Measurements from ENCODE around the gene GPR150.

The GPR150 gene

GRCh38 chr5:95649842-95650620, 30.1 kb downstream of the GPR150 start:
- no peak for DNase-seq (ENCODE audit: low read depth)

DNA sequence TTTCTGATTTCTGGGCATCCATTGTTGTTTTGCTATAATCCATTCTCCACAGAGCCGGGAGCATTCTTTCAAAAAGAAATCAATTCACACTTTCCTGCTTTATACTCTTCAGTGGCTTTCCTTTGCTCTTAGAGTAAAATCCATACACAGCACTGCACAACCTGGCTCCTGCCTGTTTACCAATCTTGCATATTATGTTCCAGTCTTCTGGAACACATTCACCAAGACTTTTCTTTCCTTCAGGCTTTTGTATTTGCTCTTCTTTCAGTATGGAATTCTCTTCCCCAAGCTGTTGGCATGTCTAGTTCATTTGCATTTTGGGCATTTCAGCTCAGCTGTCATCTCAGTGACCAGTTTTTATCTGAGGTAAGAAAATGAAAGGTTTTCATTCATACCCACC, 33.0 kb downstream of the GPR150 start:
- DNase-seq (ENCODE audit: low read depth): no peak

DNA sequence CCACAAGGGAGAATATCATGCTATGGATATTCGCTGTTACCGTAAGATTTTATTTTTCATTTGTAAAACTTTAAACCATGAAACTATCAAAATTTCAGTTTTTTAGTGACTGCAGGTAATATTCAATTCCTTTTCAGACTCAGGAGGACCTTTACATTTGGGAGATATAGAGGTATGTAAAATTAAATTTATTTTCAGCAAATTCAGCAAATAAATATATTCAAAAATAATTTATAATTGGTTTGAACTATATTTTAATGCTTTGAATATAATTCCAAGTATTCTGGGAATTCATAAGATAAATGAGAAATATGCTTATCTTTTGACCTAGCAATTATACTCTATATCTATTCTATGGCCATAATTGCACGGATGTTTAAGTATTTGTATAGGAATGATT, 34.3 kb downstream of the GPR150 start:
- DNase-seq (ENCODE audit: low read depth): no peak

GRCh38 chr5:95655575-95655974, 35.7 kb downstream of the GPR150 start:
- DNase-seq (ENCODE audit: low read depth): no peak

DNA sequence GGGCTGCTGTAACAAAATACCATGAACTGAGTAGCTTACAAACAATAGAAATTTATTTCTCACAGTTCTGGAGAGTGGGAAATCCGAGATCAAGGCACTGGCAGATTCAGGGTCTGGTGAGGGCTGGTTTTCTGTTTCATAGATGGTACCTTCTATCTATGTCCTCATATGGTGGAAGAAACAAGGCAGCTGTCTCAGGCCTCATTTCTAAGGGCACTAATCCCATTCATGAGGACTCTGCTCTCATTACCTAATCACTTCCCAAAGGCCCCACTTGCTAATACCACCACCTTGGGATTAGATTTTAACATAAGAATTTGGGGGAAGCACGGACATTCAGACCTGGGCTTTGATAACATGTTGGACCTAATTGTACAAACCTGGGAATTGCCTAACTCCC, 40.2 kb downstream of the GPR150 start:
- DNase-seq (ENCODE audit: low read depth): no peak

- no peak for DNase-seq (ENCODE audit: low read depth)
Measured at GRCh38 chr5:95662946-95663345, 43.1 kb downstream of the GPR150 start.

DNA sequence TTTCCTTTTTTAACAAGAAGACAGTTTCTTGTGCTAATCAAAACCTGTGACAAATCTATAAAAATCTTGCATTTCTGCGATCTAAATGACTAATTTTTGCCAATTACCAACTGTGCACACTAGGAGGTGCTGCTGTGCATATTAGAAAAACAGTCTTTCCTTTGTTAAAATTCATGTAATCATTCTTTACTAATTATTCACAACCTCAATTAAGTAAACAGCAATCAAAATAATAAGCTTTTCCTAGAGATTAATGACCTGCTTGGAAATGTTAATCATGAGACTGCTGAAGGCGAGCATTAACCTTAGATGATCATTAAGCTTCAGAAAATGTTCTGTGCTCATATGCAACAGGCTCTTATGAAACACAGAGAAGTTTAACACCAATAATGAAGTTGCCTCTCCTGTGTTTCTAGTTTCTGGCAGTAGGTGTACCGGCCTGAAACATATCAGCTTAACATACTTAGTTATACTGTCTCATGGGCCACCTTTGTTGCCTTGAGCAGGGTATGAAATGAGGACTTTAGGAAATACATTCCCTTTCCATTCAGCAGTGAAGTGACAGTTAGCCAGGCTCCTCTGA, 44.4 kb downstream of the GPR150 start:
- DNase-seq (ENCODE audit: low read depth): no peak

DNA sequence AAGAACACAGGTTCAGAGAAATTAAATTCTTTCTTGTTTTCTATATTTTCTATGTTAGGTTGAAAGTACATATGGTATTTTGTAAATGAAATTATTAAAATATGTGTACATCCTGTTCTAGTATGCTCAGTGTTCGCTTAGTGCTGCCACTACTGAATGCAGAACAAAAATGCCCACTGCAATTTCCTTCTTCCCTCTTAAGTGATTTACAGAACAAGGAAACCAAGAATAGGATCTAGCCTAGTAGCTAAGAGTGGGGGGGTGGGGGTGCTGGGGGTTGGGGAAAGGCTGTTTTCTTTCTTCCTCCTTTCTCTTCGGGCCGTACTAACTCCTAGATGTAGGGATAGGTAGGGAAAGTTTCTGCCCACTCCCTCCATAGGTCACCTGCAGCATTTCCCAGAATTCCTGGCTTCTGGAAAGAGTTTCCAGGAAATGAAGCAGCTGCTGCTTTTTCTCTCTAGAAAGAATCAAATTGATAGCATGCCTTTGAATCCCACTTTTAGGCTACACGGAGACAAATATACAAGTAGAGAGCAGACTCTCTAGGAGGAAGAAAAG, 47.3 kb downstream of the GPR150 start:
- no peak for DNase-seq (ENCODE audit: low read depth)

DNA sequence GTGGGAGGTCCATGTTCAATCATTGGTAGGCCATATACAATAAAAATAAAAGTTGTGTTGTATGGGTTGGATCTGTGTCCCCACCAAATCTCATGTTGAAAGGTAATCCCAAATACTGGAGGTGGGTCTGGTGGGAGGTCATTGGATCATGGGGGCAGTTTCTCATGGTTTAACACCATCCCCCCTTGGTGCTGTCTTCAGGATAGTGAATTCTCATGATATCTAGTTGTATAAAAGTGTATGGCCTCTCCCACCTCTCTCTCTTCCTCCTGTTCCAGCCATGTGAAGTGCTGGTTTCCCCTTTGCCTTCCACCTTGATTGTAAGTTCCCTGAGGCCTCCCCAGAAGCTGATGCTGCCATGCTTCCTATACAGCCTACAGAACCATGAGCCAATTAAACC, 47.8 kb downstream of the GPR150 start:
- no peak for DNase-seq (ENCODE audit: low read depth)

DNA sequence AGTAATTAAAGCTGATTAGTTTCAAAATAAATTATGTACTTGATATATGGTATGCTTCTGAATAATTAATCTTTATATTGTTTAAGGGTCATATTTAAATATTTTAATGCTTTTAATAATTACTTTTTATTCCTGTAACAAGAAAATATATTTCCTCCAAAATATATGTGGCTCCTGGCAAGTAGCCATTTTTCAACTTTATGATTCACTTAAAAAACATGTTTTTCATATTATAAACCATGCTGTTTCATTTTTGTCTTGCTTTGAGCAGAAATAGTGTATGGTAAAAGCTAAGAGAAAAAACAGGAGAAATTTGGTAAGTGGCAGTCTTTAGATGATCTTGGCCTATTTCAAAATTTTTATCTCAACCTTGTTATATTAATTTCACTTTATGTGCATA, 48.3 kb downstream of the GPR150 start:
- DNase-seq (ENCODE audit: low read depth): no peak

DNA sequence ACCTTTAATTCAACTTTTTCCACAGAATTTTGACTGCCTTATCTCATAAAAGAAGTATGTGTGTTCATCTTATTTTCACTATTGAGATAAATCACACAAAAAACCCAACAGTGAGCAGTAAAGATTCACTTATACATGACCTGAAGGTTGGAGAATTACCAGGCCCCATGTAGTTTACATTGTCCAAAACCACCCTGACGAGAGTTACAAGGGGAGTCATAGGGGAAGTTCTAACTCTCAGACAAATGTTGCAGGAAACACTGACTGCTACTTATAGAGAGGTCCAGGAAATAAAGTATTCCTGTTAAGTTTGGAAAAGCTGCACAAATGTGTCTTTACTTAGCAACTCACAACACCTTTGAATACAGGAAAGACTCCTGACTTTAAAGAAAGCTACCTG, 48.8 kb downstream of the GPR150 start:
- no peak for DNase-seq (ENCODE audit: low read depth)

DNA sequence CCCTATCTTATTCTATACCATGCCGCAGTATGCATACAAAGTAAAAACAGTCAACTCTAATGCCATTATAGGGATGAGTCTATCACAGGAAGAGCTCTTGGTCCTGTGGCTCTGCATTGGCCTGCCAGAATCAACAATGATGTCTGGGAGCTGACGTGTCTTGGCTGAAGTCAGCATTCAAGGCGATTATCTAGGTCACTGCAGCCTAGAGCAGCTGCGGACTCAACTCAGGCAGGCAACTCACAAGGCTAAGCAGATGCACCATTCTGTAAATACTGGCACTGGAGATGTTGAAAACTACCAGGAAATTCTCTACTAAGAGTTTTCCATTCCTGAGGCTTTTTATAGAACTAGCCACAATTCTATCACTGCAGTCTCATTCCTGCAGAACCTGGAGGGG, 49.7 kb downstream of the GPR150 start:
- DNase-seq (ENCODE audit: low read depth): no peak

GRCh38 chr5:95669985-95670384, 50.1 kb downstream of the GPR150 start:
- DNase-seq (ENCODE audit: low read depth): no peak

- no peak for DNase-seq (ENCODE audit: low read depth)
Measured at GRCh38 chr5:95670568-95670967, 50.7 kb downstream of the GPR150 start.
